ENCODE measurements around the gene PCBP1.
"Not testable (repeated sequence)": the region's sequence is repeated elsewhere in the genome, so short reads cannot be mapped to it uniquely, and the experiment has no call there.

PCBP1 gene

DNA sequence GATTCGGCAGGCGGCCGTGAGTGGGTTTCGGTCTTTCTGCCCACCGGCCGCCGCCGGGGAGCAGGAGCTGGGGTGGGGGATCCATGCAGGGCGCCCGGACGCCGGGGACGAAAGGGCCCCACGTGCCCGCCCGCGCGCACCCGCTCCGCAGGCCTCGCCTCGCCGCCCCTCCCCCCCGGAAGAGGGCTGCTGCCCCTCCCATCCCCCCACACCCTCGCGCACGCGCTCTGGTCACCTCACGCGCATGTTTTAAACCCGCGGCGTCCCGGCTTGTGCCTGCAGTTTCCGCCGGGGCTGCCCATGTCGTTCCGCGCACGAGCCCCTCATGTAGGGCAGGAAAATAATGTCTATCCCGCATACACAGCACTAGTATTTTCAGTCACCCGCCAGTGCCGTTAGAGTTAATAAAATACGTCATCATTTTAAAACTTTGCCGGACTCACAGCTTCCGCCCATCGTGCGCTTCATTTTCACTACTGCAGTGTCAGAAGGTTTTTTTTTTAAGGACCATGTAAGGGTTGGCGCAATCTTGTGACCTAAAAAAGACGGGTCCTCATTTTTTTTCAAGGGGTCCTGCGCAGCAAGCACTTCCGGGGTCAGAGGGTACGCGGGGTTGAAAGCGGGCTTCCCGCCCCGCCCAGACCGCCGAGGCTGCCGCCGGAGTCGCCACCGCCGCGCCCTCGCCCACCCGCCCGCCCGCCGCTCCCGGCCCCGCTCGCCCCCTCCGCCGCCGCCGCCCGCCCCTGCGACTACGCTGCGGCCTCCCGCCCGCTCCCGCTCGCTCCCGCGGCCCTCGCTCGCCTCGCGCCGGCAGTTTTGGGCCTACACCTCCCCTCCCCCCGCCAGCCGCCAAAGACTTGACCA, at the start of gene PCBP1:
PCBP1 (plus strand) TSS at position 640 of the 864 bp plus-strand sequence. CDS start 267 bp downstream, outside the sequence.
- peak; percentile 85 to 98 (median 90) for DNase-seq
- intact Hi-C loops (cut with DNase I): loop anchor here (1.0 to 5.0 kb wide), 3 partner anchors 40 to 260 kb away; partner anchors contain the start of gene GMCL1

DNA sequence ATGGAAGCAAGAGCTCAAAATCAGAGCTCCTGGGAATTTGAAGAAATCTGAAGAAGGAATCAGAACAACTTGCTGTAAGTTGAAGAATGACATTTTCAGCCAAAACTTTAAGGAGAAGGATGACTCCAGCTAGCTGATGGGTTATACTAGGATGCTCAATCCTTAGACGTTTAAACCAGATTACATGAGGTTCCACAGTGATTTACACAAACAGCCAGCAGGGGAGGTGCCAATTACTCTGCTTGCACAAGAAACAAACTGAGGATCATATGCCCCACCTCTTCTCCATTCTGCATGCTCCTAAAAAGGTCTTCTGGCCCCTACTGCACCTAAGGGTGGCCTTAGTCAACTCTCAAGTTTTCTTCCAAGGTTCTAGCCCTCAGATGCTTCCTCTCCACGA, 47.9 kb upstream of the PCBP1 start:
- intact Hi-C loops (cut with DNase I): no loop called here
- DNase-seq: no peak

DNA sequence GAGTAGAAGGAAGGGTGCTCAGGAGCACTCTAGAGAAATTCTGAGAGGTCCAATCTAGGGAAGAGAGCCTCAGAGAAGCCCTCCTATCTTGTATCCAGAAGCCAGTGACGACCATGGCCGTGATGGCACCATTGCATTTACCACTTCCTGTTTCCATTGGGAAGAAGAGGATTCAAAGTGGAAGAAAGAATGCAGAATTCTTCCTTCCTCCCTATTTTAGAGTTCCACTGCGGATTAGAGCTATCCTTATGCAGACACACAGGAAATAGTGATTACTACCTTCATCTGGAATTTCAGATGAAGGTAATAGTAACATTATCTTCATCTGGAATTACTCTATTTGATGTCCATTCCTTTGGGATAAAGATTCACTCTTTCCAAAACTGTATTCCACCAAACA, 45.6 kb upstream of the PCBP1 start:
- DNase-seq: no peak
- intact Hi-C loops (cut with DNase I): no loop called here

DNA sequence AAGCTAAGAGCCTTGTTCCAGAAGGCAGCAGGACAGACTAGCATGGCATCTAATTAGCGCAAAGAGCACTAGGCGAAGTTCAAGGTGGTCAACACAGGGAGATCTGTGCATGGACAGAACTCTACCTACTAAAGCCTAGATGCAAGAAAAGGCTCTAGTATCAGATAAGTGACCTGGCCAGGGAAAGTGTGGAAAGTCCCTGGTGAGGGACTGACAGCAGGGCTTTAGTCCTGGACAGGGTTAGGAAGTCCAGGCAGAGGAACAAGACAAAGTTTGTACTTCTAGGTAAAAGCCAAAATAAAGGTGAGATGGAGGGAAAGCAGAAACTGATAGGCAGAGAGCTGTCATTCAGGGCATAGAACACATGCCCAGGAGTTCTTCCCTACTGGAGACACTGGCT, 45.0 kb upstream of the PCBP1 start:
- DNase-seq: no peak
- intact Hi-C loops (cut with DNase I): no loop called here

DNA sequence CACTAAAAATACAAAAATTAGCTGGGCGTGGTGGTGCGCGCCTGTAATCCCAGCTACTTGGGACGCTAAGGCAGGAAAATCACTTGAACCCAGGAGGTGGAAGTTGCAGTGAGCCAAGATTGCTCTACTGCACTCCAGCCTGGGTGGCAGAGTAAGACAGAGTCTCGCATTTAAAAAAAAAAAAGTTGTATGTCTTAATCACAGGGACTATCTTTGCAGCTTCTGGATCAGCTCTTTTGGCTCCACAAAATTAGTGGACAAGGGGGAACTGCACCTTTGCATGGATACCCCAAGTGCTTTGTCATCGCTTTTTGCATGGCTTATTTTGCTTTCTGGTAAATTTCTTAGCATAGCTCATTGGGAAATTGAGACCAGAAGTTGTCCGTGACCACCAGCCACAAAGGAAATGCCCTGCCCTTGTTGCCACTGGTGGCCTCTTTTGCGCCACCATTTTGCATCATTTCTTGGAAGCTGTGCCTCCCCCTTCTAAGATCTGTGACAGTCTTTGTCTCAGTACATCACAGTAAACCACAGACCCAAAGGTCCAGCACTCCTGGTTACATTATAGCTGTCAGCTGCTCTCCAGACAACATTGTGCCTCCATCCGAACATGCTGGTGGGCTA, 43.9 kb upstream of the PCBP1 start:
- no peak for DNase-seq
- intact Hi-C loops (cut with DNase I): no loop called here

DNA sequence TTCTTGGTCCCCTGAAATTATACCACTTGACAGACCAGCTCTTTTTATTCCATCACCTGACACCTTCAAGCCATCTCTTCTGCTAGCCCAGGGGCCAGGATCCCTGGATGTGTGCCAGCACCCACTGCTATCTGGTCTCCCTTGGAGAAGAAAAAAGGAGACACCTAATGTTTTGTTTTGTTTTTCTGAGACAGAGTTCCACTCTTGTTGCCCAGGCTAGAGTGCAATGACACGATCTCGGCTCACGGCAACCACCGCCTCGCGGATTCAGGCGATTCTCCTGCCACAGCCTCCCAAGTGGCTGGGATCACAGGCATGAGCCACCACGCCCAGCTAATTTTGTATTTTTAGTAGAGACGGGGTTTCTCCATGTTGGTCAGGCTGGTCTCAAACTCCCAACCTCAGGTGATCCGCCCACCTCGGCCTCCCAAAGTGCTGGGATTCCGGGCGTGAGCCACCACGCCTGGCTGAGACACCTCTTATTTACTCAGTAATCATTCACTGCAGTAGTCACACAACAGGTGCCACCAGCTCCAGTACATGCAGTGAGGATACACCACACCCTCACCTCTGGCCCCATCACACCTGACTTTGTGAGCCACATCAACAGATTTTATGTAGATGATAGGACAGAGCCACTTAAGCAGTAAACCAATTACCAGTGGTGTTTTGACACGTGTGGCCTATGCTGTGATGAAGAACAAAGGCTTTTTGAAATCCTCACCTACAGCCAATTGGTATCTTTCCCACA, 42.8 kb upstream of the PCBP1 start:
- no peak for DNase-seq
- intact Hi-C loops (cut with DNase I): no loop called here

DNA sequence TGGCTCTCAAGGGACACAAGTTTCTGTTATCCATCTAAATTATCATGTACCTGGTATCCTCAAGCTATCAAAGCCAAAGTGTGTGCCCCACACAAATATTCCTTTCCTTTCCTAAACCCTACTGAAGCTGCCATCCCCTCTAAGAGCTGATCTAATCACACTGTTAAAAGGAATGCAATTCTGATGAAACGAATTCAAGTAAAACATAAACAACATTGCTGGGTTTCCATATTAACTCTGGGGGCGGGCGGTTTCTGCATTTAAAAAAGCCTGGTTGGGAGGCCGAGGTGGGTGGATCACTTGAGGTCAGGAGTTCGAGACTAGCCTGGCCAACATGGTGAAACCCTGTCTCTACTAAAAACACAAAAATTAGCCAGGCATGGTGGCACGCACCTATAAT, 41.9 kb upstream of the PCBP1 start:
- DNase-seq: no peak
- intact Hi-C loops (cut with DNase I): no loop called here

DNA sequence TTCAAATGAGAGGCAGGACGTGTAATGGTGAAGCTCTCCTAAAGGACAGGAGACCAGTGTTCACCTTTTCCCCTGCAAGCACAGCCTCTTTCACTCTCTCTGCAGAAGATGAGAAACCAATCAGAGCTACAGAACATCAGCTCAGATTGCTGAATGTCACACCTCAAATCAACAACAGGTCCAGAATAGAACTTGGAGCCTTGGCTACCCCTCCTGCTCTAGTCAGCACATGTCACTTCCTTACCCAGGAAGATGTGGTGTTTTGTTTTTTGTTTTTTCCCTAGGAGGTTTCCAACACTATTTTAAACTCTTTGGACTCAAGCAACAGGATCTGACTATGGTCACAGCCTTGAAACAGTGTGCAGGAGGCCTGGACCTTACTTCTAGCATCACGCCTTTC, 41.3 kb upstream of the PCBP1 start:
- no peak for DNase-seq

DNA sequence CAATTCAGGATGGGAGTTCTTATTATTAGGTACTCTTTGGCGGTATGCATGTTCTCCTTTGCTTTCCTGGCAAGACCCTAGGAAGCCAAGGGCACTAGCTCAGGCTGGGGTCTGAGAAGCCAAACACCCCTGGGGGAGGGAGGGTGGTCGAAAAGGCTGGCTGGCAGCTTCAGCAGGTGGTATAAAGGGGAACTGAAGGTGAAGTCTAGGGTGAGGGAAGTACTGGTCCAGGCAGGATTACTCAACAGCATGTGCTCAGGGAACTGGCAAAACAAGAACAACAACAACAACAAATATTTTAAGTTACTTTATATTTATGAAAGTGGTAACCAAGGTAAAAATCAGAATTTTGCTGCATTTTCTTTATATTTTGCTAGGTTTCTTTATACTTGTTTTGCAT, 40.7 kb upstream of the PCBP1 start:
- intact Hi-C loops (cut with DNase I): no loop called here
- no peak for DNase-seq

More for the DNA sequence above, 41.3 kb upstream of the PCBP1 start:
- intact Hi-C loops (cut with DNase I): no loop called here

DNA sequence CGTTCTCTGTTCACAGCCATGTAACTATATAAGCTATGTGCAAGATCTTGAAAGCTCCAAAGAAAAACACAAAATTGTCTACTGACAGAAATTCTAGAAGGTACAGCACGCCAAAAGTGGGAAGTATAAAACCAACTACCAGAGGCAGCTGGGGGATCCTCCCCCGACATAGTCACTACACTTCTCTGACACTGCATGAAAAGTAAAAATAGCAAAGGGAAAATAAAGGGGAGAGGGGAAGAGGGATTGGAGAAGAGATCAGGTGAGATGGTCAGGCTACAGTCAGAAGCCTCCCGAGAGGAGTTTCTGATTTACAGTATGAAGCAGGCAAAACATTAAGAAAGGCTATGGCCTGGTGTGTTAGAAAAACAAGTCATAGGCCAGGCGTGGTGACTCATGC, 39.8 kb upstream of the PCBP1 start:
- intact Hi-C loops (cut with DNase I): no loop called here

DNA sequence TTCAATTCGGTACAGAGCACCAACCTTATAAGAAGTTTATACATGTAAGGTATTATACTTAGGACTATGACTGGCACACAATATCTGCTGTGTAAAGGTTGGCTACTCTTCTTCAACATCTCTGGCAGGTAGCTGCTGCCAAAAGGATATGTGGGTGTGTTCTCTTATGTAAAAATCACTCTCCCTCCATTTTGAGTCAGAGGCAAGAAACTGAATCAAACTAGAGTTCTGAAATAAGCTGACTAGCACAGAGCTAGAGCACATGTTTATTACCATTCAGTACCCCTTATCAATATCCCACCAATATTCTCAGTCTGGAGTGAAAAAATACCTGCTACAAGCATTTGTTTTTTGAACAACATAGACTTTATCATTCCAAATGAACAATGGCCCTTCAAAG, 38.0 kb upstream of the PCBP1 start:
- DNase-seq: no peak
- intact Hi-C loops (cut with DNase I): no loop called here

More for the DNA sequence above, 39.8 kb upstream of the PCBP1 start:
- no peak for DNase-seq

DNA sequence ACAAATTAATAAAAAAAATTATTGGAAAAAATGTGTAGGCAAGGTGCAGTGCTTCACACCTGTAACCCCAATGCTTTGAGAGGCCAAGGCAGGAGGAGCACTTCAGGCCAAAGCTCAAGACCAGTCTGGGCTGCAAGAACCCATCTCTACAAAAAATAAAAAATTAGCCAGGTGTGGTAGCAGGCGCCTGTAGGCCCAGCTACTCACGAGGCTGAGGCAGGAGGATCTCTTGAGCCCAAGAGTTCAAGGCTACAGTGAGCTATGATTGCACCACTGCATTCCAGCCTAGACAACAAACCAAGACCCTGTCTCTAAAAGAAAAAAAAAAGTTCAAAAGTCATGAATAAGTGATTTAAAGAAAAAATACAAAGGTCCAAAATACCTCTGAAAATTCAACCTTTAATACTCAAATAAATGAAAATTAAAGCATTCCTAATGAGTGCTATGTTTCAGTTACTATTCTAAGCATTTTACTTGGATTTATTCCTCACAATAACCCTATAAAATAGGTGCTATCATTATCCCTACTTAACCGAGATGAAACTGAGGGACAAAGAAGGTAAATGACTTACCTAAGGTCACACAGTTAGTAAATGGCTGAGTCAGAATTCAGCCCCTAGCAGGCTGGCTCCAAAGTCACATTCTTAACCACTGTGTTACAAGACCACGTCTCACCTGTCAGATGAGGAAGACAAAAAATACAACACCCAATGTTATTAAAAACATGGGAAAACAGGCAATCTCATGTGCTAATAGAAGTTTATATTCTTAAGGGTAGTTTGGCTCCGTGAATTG, 36.4 kb upstream of the PCBP1 start:
- DNase-seq: no peak
- intact Hi-C loops (cut with DNase I): no loop called here

DNA sequence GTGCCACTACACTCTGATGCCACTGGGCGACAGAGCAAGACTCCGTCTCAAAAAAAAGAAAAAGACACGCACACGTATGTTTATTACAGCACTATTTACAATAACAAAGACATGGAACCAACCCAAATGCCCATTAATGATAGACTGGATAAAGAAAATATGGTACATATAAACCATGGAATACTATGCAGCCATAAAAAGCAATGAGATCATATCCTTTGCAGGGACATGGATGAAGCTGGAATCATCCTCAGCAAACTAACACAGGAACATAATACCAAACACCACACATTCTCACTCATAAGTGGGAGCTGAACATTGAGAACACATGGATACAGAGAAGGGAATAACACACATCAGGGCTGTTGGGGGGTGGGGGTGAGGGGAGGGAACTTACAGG, 32.0 kb upstream of the PCBP1 start:
- intact Hi-C loops (cut with DNase I); DNase-seq: not testable (repeated sequence)

DNA sequence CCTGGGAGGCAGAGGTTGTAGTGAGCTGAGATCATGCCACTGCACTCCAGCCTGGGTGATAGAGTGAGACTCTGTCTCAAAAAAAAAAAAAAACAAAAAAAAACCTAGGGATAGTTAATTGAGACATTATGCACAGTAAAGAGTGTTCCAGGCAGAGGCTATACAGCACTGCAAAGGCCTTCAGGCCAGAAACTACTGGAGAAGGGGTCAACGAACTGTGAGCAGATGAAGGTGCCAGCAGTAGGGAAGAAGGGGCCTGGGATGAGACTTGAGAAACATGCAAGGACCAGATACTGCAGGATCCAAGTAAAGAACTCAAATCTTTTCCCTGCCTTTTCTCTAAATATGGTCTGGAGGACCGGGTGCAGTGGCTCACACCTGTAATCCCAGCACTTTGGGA, 26.0 kb upstream of the PCBP1 start:
- DNase-seq: no peak
- intact Hi-C loops (cut with DNase I): no loop called here

DNA sequence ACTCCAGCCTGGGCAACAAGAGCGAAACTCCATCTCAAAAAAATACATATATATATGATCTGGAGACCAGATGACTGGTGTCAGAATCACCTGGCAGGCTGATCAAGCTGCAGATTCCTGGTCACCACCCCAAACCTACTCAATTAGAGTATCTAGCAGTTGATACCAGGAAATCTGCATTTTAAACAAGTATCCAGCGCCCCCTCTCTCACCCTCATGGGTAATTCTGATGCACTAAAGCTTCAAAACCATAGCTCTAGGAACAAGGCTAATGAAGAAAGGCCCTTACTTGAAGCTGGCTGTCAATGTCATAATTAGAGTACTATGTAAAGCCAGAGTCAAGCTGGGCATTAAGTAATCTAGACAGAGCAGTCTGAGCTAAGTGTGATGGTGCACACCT, 25.0 kb upstream of the PCBP1 start:
- intact Hi-C loops (cut with DNase I): no loop called here
- no peak for DNase-seq

DNA sequence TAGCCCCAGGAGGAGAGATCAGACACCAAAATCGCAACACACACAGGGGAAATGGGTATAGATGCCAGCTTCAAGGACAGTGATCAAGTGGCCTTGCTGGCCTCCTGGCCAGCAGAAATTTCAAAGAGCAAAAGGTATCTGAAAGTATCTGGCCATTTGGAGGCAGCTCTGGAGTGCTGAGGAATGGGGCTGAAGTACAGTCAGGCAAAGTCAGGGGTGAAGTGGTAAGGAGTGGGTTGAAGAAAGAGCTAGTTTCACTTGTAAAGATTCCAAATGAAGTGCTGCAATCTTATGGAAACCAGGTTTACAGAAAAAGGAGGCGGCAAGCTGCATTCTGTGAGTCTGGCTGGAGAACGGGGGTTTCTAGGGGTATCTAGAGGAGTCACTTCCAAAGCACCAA, 19.2 kb upstream of the PCBP1 start:
- DNase-seq: no peak
- intact Hi-C loops (cut with DNase I): no loop called here

DNA sequence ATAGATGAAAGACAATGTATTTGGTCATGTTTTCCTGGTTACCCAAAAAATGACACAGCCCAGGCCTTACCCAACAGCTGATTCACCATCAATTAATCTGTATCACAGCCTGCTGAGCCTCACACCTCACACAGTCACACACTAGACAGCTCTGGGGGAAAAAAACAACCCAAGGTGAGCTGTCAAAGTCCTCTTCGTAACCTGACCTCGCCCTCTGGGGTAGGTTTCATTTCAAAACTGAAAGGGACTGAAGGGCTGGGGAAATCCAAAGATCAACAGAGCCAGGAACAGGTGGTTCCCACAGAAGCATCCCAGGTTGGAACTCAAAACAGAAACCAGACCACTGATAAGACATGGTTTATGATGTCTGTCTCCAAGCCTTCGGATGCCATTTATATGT, 18.2 kb upstream of the PCBP1 start:
- intact Hi-C loops (cut with DNase I): no loop called here
- no peak for DNase-seq

DNA sequence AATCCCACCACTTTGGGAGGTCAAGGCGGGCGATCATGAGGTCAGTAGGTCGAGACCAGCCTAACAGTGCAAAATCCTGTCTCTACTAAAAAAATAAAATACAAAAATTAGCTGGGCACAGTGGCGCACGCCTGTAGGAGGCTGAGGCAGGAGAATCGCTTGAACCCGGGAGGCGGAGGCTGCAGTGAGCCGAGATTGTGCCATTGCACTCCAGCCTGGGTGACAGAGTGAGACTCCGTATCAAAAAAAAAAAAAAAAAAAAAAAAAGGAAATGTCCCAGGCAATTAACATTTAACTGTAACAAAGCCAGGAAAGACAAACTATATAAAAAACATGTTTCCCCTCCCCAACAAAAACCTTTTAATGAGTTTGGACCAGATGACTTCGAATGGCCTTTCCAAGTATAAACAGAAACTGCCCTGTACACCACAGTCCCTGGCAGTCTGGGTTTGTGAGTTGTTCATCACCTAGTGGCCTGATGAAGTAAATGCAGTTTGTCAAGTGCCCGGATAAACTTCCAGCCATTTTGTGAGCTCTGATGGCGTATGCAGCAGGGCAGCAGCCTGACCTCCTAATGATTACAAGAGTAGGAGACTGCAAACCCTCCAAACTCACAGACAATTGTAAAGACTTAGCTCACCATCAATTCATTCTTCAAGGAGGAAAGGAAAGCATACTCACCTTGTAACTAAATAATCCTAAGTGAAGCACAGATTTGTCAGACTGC, 16.6 kb upstream of the PCBP1 start:
- peak in 8 of 10 donors; percentile 33 to 92 (median 66) for DNase-seq
- intact Hi-C loops (cut with DNase I): loop anchor here (1.0 to 5.0 kb wide), 2 partner anchors 38 to 156 kb away; no protein-coding TSS in a partner anchor

DNA sequence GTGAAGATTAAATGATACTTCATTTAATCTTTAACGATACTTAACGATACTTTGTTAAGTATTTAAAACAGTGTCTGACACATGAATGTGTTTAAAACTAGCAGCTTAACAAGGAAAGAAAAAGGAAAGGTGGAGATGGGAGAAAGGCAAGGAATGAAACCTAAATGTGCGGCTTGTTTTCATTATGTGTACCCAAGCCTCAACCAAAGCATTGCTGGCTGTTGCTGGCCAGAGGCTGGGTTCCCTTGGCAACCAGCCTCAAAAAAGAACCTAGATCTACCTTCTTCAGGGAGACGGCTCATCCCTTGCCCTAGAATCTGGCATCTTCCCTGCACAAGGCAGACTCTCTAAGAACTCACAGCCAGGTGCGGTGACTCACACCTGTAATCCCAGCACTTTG, 13.8 kb upstream of the PCBP1 start:
- intact Hi-C loops (cut with DNase I): loop anchor here (5.0 kb wide), 1 partner anchor 41 kb away; no protein-coding TSS in a partner anchor
- no peak for DNase-seq

DNA sequence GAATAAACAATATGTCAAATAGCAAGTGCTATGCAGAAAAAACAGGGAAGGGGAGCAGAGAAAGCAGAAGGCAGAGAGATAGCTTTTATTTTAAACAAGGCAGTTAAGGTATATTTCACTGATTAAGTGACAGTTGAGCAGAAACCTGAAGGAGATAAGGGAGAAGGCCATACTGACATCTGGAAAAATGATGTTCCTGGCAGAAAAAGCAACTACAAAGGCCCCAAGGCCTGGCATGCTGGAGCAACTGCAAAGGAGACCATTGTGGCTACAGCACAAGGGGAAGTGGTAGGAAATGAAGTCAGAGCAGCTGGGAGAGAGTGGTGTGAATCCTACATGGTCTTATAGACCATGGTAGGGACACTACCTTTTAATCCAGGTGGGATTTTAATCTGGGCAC, 8.9 kb upstream of the PCBP1 start:
- intact Hi-C loops (cut with DNase I): no loop called here
- no peak for DNase-seq

Data from posterior cingulate gyrus (tissue), 11 donors.